Body of pancreas (tissue), 4 donors: ENCODE measurements around the gene DNAH3. TPM values are rescaled to one million over a fixed set of nuclear protein-coding genes. Genes with fewer than 3 reads are reported as not detected.
"Not testable (repeated sequence)": the region's sequence is repeated elsewhere in the genome, so short reads cannot be mapped to it uniquely, and the experiment has no call there.

Experiments used
- ATAC-seq: fragments of 150-250 bp; one replicate; pipeline ENCODE4 v1.9.1; 2016
- DNase-seq, 4 donors: peaks; one replicate each; pipeline ENCODE4 v3.0.0-alpha.2; 2019
- H3K27ac ChIP-seq, 4 donors: fragments of 200-600 bp; sonication (generic); 1 replicate in 3 of 4; 2 replicates in 1 of 4; pipeline versions ENCODE4 v1.5.1 to v1.6.1; 2016 to 2019; ENCODE audit warnings: mild to moderate bottlenecking in 1 of 4, mixed read lengths in 1 of 4, moderate library complexity in 1 of 4
- H3K27me3 ChIP-seq, 2 donors: fragments of 200-600 bp; sonication (generic); one replicate each; pipeline ENCODE4 v1.6.0; 2016; ENCODE audit warnings: mild to moderate bottlenecking in 1 of 2
- H3K36me3 ChIP-seq, 2 donors: fragments of 200-600 bp; sonication (generic); replicated peaks in 1 of 2; 2 replicates each; pipeline ENCODE4 v1.5.1; 2016; ENCODE audit warnings: low read depth in 2 of 2; ENCODE audit not compliant: insufficient read depth in 1 of 2
- H3K4me1 ChIP-seq: fragments of 200-600 bp; sonication (generic); one replicate; pipeline ENCODE4 v1.6.0; 2016
- H3K4me3 ChIP-seq, 2 donors: fragments of 200-600 bp; sonication (generic); 1 replicate in 1 of 2; 2 replicates in 1 of 2; pipeline ENCODE4 v1.5.1; 2016 to 2019
- H3K9me3 ChIP-seq, 3 donors: fragments of 200-600 bp; sonication (generic); 1 replicate in 2 of 3; 2 replicates in 1 of 3; pipeline ENCODE4 v1.5.1; 2016
- CTCF ChIP-seq, 7 experiments: fragments of 450-650 bp in 4 of 7; fragments of 200-600 bp in 3 of 7; sonication (generic) in 3 of 7; IDR thresholded peaks; one replicate each; pipeline ENCODE4 v1.5.1; 2016 to 2019; ENCODE audit warnings: antibody characterized with exemption in 7 of 7
- POLR2A ChIP-seq, 3 donors: fragments of 450-650 bp; IDR thresholded peaks; one replicate each; pipeline ENCODE4 v1.6.1; 2016; ENCODE audit warnings: antibody characterized with exemption in 3 of 3, mild to moderate bottlenecking in 2 of 3
- WGBS, 2 donors: methylation state at CpG; one replicate each; pipeline ENCODE4 v1.1.5; 2017; 5-methylcytosine and 5-hydroxymethylcytosine counted together
- intact Hi-C: fragments of 100-400 bp; cut with DNase I; formaldehyde crosslinking; loops from one replicate; pipeline ENCODE4 v1.15.1; 2023
- total RNA-seq, 2 donors: library from RNA; depleted of rRNA; stranded (reverse); fragments of >200 nt; gene quantifications; one replicate each; pipeline ENCODE4 v1.1.0, GENCODE V29; 2016

DNAH3 gene
- total RNA-seq, 2 donors from 2014 or later, result not detected

- intact Hi-C loops, result no loop called here
- Histone ChIP-seq H3K27me3 (no peaks in the 10 kb centered on the region), H3K27ac (no peak overlapping the region), H3K36me3 (no peaks in the 10 kb centered on the region), H3K4me1 (no peaks in the 10 kb centered on the region), H3K9me3 (no peaks in the 10 kb centered on the region), H3K4me3 (no peak overlapping the region)
- ATAC-seq (no peak), DNase-seq (no peak)
- WGBS, 2 donors, result 45 to 54% methylated on average over 9 of the region's 9 CpGs
- TF ChIP-seq CTCF (IDR thresholded peaks at IDR 0.05), result no peak
- TF ChIP-seq POLR2A (IDR thresholded peaks at IDR 0.05), result no peak
These were observed 46.4 kb downstream of the DNAH3 start for GRCh38 chr16:21103941-21104860.

GRCh38 chr16:21101631-21102420 lies 48.8 kb downstream of the DNAH3 start:
- ATAC-seq, result no peak
- intact Hi-C loops, result no loop called here

GRCh38 chr16:21100447-21100846 lies 50.2 kb downstream of the DNAH3 start:
- H3K27me3 ChIP-seq, result no peaks in the 10 kb centered on the region
- no peak overlapping the region for H3K27ac ChIP-seq
- no peak for ATAC-seq
- no peak for DNase-seq
- TF ChIP-seq POLR2A (IDR thresholded peaks at IDR 0.05) (no peak), CTCF (IDR thresholded peaks at IDR 0.05) (no peak)
- no peak overlapping the region for H3K4me3 ChIP-seq
- intact Hi-C loops, result no loop called here
- H3K36me3 ChIP-seq, result no peaks in the 10 kb centered on the region
- WGBS, 2 donors, result 67 to 72% methylated on average over 4 of the region's 4 CpGs
- H3K4me1 ChIP-seq, result no peaks in the 10 kb centered on the region
- no peaks in the 10 kb centered on the region for H3K9me3 ChIP-seq

More at GRCh38 chr16:21101631-21102420, 48.8 kb downstream of the DNAH3 start:
- no peak overlapping the region for H3K27ac ChIP-seq
- H3K9me3 ChIP-seq, result no peaks in the 10 kb centered on the region
- no peak for TF ChIP-seq POLR2A (IDR thresholded peaks at IDR 0.05)
- peak in 3 of 7 experiments; percentile 14 to 23 (median 15) for TF ChIP-seq CTCF (IDR thresholded peaks at IDR 0.05)
- H3K36me3 ChIP-seq, result no peaks in the 10 kb centered on the region
- WGBS, 2 donors, result 52 to 53% methylated on average over 8 of the region's 8 CpGs
- DNase-seq, result peak in 2 of 4 donors; percentile 12 to 23
- no peaks in the 10 kb centered on the region for H3K27me3 ChIP-seq
- no peaks in the 10 kb centered on the region for H3K4me1 ChIP-seq
- H3K4me3 ChIP-seq, result no peak overlapping the region

GRCh38 chr16:21097151-21097550 lies 53.5 kb downstream of the DNAH3 start:
- Histone ChIP-seq H3K27ac (no peak overlapping the region), H3K27me3 (no peaks in the 10 kb centered on the region), H3K36me3 (no peaks in the 10 kb centered on the region), H3K9me3 (no peaks in the 10 kb centered on the region), H3K4me1 (no peaks in the 10 kb centered on the region), H3K4me3 (no peak overlapping the region)
- intact Hi-C loops, result no loop called here
- DNase-seq (no peak), ATAC-seq (no peak)
- TF ChIP-seq CTCF (IDR thresholded peaks at IDR 0.05) (no peak), POLR2A (IDR thresholded peaks at IDR 0.05) (no peak)
- 31 to 58% methylated on average over 1 of the region's 1 CpG for WGBS, 2 donors

GRCh38 chr16:21094719-21095118 lies 55.9 kb downstream of the DNAH3 start:
- H3K27ac ChIP-seq, H3K4me1 ChIP-seq, H3K36me3 ChIP-seq, H3K9me3 ChIP-seq, DNase-seq, H3K27me3 ChIP-seq, ATAC-seq, H3K4me3 ChIP-seq, intact Hi-C loops: not testable (repeated sequence)
- 71 to 73% methylated on average over 2 of the region's 2 CpGs for WGBS, 2 donors
